Hepatocyte (in vitro differentiated cells): ENCODE data around the gene EFCAB6. TPM values are rescaled to one million over a fixed set of nuclear protein-coding genes. Genes with fewer than 3 reads are reported as not detected.

Experiments used
- DNase-seq: peaks from one replicate; pipeline ENCODE4 v3.0.0-alpha.2; 2016; ENCODE audit warnings: low spot score
- H2AFZ ChIP-seq: fragments of 200-600 bp; sonication (generic); 2 replicates; pipeline ENCODE4 v1.6.0; 2016; ENCODE audit warnings: antibody characterized with exemption, mild to moderate bottlenecking
- H3K27ac ChIP-seq: fragments of 200-600 bp; sonication (generic); 2 replicates; pipeline ENCODE4 v1.5.1; 2016; ENCODE audit warnings: mild to moderate bottlenecking
- H3K27me3 ChIP-seq: fragments of 200-600 bp; sonication (generic); 2 replicates; pipeline ENCODE4 v1.6.1; 2016
- H3K36me3 ChIP-seq: fragments of 200-600 bp; sonication (generic); replicated peaks from 2 replicates; pipeline ENCODE4 v1.5.1; 2016; ENCODE audit warnings: low read depth; ENCODE audit not compliant: insufficient read depth
- H3K4me1 ChIP-seq: fragments of 200-600 bp; sonication (generic); 2 replicates; pipeline ENCODE4 v1.5.1; 2016; ENCODE audit warnings: mild to moderate bottlenecking, moderate library complexity; ENCODE audit not compliant: insufficient read depth
- H3K4me2 ChIP-seq: fragments of 200-600 bp; sonication (generic); 2 replicates; pipeline ENCODE4 v1.6.0; 2016
- H3K4me3 ChIP-seq: fragments of 200-600 bp; sonication (generic); 2 replicates; pipeline ENCODE4 v1.5.1; 2016; ENCODE audit warnings: mild to moderate bottlenecking
- H3K79me2 ChIP-seq: fragments of 200-600 bp; sonication (generic); 2 replicates; pipeline ENCODE4 v1.6.0; 2017; ENCODE audit warnings: mild to moderate bottlenecking
- H3K9me2 ChIP-seq: fragments of 200-600 bp; sonication (generic); replicated peaks from 2 replicates; pipeline ENCODE4 v1.6.0; 2017; ENCODE audit warnings: mild to moderate bottlenecking; ENCODE audit not compliant: insufficient read depth
- H3K9me3 ChIP-seq: fragments of 200-600 bp; sonication (generic); 2 replicates; pipeline ENCODE4 v1.5.1; 2016; ENCODE audit warnings: low read depth, mild to moderate bottlenecking
- H4K20me1 ChIP-seq: fragments of 200-600 bp; sonication (generic); 2 replicates; pipeline ENCODE4 v1.6.0; 2016; ENCODE audit warnings: mild to moderate bottlenecking; ENCODE audit not compliant: insufficient read depth, poor library complexity, severe bottlenecking
- EZH2 ChIP-seq: fragments of 200-600 bp; sonication (generic); IDR thresholded peaks from 2 replicates; pipeline ENCODE4 v1.6.1; 2016; ENCODE audit warnings: antibody characterized with exemption, mild to moderate bottlenecking, borderline replicate concordance
- EZH2phosphoT487 ChIP-seq: fragments of 200-600 bp; sonication (generic); IDR thresholded peaks from one replicate; pipeline ENCODE4 v1.6.1; 2018; ENCODE audit warnings: antibody characterized with exemption, mild to moderate bottlenecking, low read depth, moderate library complexity; ENCODE audit not compliant: unreplicated experiment, severe bottlenecking
- WGBS: methylation state at CpG from one replicate; pipeline ENCODE4 v1.1.6; 2016; ENCODE audit warnings: low lambda C conversion rate; ENCODE audit errors: missing lambda C conversion rate; 5-methylcytosine and 5-hydroxymethylcytosine counted together
- polyA plus RNA-seq: library from polyadenylated mRNA; unstranded; fragments of >200 nt; fragmentation: Nextera tagmentation; extraction: Ambion mirVana; gene quantifications from 2 replicates; pipeline ENCODE4 v1.2.1, GENCODE V29; 2016
- total RNA-seq: library from RNA; depleted of rRNA; stranded (reverse); fragments of >200 nt; gene quantifications from 2 replicates; pipeline ENCODE4 v1.2.3, GENCODE V29; 2014
- TF ChIP-seq, protein P1 (sequence below): fragments of 200-600 bp; sonication (generic); IDR thresholded peaks from 2 replicates; pipeline ENCODE4 v1.5.1; 2016; ENCODE audit warnings: antibody characterized with exemption, mild to moderate bottlenecking; ENCODE audit not compliant: poor library complexity

Gene EFCAB6
- total and polyA plus RNA-seq, 2 experiments from 2014 or later, result 0.59 to 2.1 TPM

DNA sequence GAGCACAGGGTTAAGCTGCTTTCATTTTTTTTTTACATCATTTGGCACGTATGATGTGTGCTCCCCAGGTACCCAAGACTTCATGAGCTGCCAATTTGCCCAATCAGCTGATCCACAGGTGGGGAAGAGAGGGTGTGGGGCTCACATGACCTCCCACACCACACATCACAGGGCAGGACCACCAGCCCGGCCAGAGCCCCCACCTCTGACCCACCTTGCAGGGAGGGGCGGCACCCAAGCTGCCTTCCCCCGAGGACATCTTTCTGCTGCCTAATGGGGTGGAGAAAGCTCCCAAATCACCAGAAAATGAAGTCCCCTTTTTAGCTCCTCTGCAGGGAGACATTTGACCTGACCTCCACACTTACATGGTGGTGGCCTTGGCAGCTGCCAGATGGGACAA is 280.5 kb downstream of the EFCAB6 start:
- Histone ChIP-seq H3K4me3 (no peak overlapping the region), H3K36me3 (no peaks in the 10 kb centered on the region), H3K4me1 (no peaks in the 10 kb centered on the region), H3K9me3 (no peaks in the 10 kb centered on the region), H3K27me3 (no peaks in the 10 kb centered on the region), H2AFZ (no peak overlapping the region), H3K4me2 (no peak overlapping the region), H3K27ac (no peak overlapping the region), H3K79me2 (no peaks in the 10 kb centered on the region), H4K20me1 (no peaks in the 10 kb centered on the region), H3K9me2 (no peaks in the 10 kb centered on the region)
- 84% methylated on average over 4 of the region's 4 CpGs for WGBS
- TF ChIP-seq, protein P1, sequence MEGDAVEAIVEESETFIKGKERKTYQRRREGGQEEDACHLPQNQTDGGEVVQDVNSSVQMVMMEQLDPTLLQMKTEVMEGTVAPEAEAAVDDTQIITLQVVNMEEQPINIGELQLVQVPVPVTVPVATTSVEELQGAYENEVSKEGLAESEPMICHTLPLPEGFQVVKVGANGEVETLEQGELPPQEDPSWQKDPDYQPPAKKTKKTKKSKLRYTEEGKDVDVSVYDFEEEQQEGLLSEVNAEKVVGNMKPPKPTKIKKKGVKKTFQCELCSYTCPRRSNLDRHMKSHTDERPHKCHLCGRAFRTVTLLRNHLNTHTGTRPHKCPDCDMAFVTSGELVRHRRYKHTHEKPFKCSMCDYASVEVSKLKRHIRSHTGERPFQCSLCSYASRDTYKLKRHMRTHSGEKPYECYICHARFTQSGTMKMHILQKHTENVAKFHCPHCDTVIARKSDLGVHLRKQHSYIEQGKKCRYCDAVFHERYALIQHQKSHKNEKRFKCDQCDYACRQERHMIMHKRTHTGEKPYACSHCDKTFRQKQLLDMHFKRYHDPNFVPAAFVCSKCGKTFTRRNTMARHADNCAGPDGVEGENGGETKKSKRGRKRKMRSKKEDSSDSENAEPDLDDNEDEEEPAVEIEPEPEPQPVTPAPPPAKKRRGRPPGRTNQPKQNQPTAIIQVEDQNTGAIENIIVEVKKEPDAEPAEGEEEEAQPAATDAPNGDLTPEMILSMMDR, result no peak
- TF ChIP-seq EZH2phosphoT487, result no peak
- no peak for TF ChIP-seq EZH2
- no peak for DNase-seq

DNA sequence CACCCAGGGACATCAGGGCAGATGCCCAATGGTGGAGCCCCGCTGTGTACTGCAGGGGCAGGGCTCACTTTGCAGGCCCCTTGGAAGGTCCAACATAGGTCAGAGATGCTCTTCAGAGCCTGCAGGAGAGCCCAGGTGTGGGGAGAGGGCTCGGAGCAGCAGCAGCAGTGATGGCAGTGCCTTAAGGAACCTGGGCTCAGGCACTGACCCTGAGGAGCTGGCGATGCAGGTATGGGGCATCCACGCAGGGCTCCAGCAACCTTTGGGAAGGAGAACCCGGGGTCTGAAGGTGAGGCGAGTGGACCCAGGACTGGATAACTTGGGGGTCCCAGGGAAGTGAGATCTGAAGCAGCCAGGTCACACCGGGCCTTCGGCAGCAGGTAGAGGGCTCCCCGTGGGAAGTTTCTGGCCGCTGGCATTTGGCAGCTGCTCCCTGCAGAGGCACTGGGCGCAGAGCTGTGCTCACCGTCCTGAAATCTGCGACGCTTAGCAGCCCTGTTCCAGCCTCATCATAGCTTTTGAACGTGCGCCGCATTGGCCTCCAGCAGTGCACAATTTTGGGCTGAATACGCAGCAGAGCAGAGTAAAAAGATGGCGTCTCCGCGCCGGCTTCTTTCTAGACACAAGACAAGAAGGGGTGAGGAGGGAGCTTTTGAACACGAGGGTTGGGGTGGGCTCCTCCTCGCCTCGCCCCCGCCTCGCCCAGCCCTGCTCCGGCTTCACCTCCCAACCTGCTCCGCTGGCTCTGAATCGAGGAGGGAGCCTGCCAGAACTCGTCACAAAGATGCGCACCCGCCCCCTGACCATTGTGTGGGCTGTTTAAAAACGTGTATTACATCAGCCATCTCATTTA is 281.5 kb downstream of the EFCAB6 start:
- Histone ChIP-seq H3K4me2 (no peak overlapping the region), H4K20me1 (no peaks in the 10 kb centered on the region), H3K27ac (no peak overlapping the region), H3K9me2 (no peaks in the 10 kb centered on the region), H3K27me3 (no peaks in the 10 kb centered on the region), H3K36me3 (no peaks in the 10 kb centered on the region), H3K9me3 (no peaks in the 10 kb centered on the region), H3K79me2 (no peaks in the 10 kb centered on the region), H2AFZ (no peak overlapping the region), H3K4me3 (no peak overlapping the region), H3K4me1 (no peaks in the 10 kb centered on the region)
- no peak for DNase-seq
- WGBS, result 88% methylated on average over 30 of the region's 34 CpGs
- TF ChIP-seq, protein P1, result no peak
- TF ChIP-seq EZH2phosphoT487 (no peak), EZH2 (no peak)

DNA sequence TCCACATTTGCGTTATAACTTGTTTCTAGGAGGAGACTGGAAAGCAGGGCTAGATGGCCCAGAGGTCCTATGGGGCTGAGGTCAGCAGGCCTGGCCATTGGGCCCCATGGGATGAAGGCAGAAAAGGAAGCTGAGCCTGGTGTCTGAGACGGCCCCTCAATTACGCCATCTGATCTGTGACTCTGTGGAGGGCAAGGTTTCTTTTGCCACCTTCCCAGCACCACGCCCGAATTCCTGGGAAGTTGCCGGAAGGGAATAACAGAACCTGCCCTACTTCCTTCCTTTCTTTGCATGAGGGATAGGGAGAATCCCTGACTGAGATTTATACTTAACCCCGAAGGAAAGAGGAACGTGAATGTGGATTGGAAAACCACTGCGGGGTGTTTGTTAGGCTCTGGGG is 282.2 kb downstream of the EFCAB6 start:
- Histone ChIP-seq H3K9me2 (no peaks in the 10 kb centered on the region), H4K20me1 (no peaks in the 10 kb centered on the region), H2AFZ (no peak overlapping the region), H3K4me2 (no peak overlapping the region), H3K79me2 (no peaks in the 10 kb centered on the region), H3K27me3 (peaks cover 3% of the 10 kb centered on the region), H3K4me3 (no peak overlapping the region), H3K36me3 (no peaks in the 10 kb centered on the region), H3K27ac (no peak overlapping the region), H3K9me3 (no peaks in the 10 kb centered on the region), H3K4me1 (no peaks in the 10 kb centered on the region)
- DNase-seq, result no peak
- WGBS, result 92% methylated on average over 9 of the region's 9 CpGs
- no peak for TF ChIP-seq EZH2

DNA sequence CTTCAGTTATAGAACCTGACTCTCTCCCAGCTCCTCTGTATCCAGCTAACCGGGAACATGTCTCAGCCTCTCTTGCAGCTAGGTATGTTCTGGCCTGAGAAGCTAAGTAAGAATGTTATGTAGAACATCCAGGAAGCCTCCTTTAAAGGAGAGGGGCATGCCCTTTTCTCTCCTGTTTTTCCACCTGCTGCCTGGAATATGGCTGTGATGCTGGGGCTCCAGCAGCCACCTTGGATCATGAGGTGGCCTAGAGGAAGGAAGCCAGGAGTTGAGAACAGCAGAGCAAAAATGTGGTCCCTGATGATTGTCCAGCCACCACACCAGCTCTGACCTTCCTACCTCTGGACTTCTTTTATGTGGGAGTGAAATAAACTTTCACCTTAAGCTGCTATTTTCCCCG is 282.6 kb downstream of the EFCAB6 start:
- Histone ChIP-seq H3K27ac (no peak overlapping the region), H3K36me3 (no peaks in the 10 kb centered on the region), H2AFZ (no peak overlapping the region), H3K4me1 (no peaks in the 10 kb centered on the region), H3K4me3 (no peak overlapping the region), H3K27me3 (peaks cover 3% of the 10 kb centered on the region), H3K9me2 (no peaks in the 10 kb centered on the region), H3K4me2 (no peak overlapping the region), H4K20me1 (no peaks in the 10 kb centered on the region), H3K9me3 (no peaks in the 10 kb centered on the region), H3K79me2 (no peaks in the 10 kb centered on the region)
- DNase-seq, result no peak
- no peak for TF ChIP-seq EZH2phosphoT487
- TF ChIP-seq, protein P1, result no peak
- no peak for TF ChIP-seq EZH2
- WGBS, result 100% methylated on average over 2 of the region's 2 CpGs
